ENCODE data around the gene CDKAL1.

- TF ChIP-seq CTCF (IDR thresholded peaks at IDR 0.05) (no peak), POLR2AphosphoS5 (IDR thresholded peaks at IDR 0.05; ENCODE audit: insufficient read depth in 1 of 2, low read depth in 1 of 2) (no peak)
These were observed 184.7 kb downstream of the CDKAL1 start for GRCh38 chr6:20718705-20719653.

Measured in vagina (tissue), 2 donors.